ENCODE data around the gene STAT2. TPM values are rescaled to one million over a fixed set of nuclear protein-coding genes. Genes with fewer than 3 reads are reported as not detected.

Gene STAT2
- total and polyA plus RNA-seq, 2 of the 4 experiments (the other 2 are of a cell fraction) = 99.3 to 182 TPM

GRCh38 chr12:56293795-56294194 lies 66.1 kb downstream of the STAT2 start:
- H3K79me1 ChIP-seq (ENCODE audit: low read depth in 1 of 2, low read length in 2 of 2) = peaks cover 24 to 74% of the 10 kb centered on the region in 2 experiments
- intact Hi-C loops (cut with micrococcal nuclease) (no loop called here), dilution Hi-C loops (cut with HindIII; ENCODE audit: low sequenced_read_pairs, unreplicated experiment) (no loop called here), in situ Hi-C loops (cut with MboI; ENCODE audit: low sequenced_read_pairs) (no loop called here)
- no peak overlapping the region for H3K23ac ChIP-seq (ENCODE audit: low read depth, low read length)
- peaks cover 4% of the 10 kb centered on the region; the same call in 1 of the 2 replicates for H3K4me1 ChIP-seq (ENCODE audit: control insufficient read depth, insufficient read depth, low read length)
- POLR2A ChIA-PET (ENCODE audit: unreplicated experiment) = no interaction called here
- CTCF ChIA-PET = no interaction called here
- no peak overlapping the region for H3K4ac ChIP-seq (ENCODE audit: low read depth, low read length)
- H4K91ac ChIP-seq (ENCODE audit: insufficient read depth, low read depth, low read length) = no peak overlapping the region
- H2AFZ ChIP-seq (replicated peaks; ENCODE audit: low read length, poor library complexity) = no peak overlapping the region
- no peak overlapping the region for H2AK5ac ChIP-seq (ENCODE audit: low read depth, low read length)
- H4K20me1 ChIP-seq (ENCODE audit: insufficient read depth, low read length) = peaks cover 23% of the 10 kb centered on the region
- no peak overlapping the region for H2BK15ac ChIP-seq (ENCODE audit: low read depth, low read length)
- no peak overlapping the region for H3K4me3 ChIP-seq (ENCODE audit: insufficient read depth, low read depth, low read length)
- no peak for DNase-seq
- no peak overlapping the region for H4K8ac ChIP-seq (ENCODE audit: low read depth in 2 of 2, low read length in 2 of 2)
- H2BK5ac ChIP-seq (ENCODE audit: low read depth, low read length, poor library complexity, severe bottlenecking) = no peak overlapping the region
- no TSS peak for BruUV-seq (replicated peaks)
- H2BK20ac ChIP-seq (ENCODE audit: low read depth, low read length) = no peak overlapping the region
- no peak overlapping the region for H3K9ac ChIP-seq (ENCODE audit: low read depth, low read length)
- H3K9me3 ChIP-seq (ENCODE audit: control insufficient read depth, insufficient read depth, low read length) = no peaks in the 10 kb centered on the region
- WGBS, 2 experiments (ENCODE audit: extremely low coverage in 2 of 2, insufficient read length in 1 of 2) = 97% methylated on average over 4 of the region's 5 CpGs; no CpG with 5 or more reads in 1 of the 2 experiments
- no peak overlapping the region for H3K14ac ChIP-seq (replicated peaks; ENCODE audit: low read depth, low read length)
- no peak for TF ChIP-seq MAFK (IDR thresholded peaks at IDR 0.05; ENCODE audit: low read depth, low read length)
- TF ChIP-seq POLR2A (IDR thresholded peaks at IDR 0.05; ENCODE audit: low read depth, low read length) = no peak
- TF ChIP-seq MAZ (IDR thresholded peaks at IDR 0.05; ENCODE audit: borderline replicate concordance, low read depth, low read length) = no peak
- H3K27ac ChIP-seq (ENCODE audit: insufficient read depth, low read length) = no peak overlapping the region
- H3K36me3 ChIP-seq (ENCODE audit: control insufficient read depth, insufficient read depth, low read length) = peaks cover 19% of the 10 kb centered on the region
- H3K18ac ChIP-seq (ENCODE audit: low read depth, low read length) = no peak overlapping the region
- no peak overlapping the region for H3K4me2 ChIP-seq (ENCODE audit: low read depth, low read length)
- peaks cover 7% of the 10 kb centered on the region for H3K9me1 ChIP-seq (ENCODE audit: insufficient read depth, low read length)
- no peak overlapping the region for H3K56ac ChIP-seq (ENCODE audit: extremely low read depth, insufficient read depth, low read length)
- H4K5ac ChIP-seq (ENCODE audit: low read depth, low read length) = no peak overlapping the region
- H2BK120ac ChIP-seq (ENCODE audit: low read depth, low read length) = no peak overlapping the region
- H3K27me3 ChIP-seq (ENCODE audit: control insufficient read depth, insufficient read depth, low read length) = no peaks in the 10 kb centered on the region
- peak overlapping the region; percentile 76 for H2AK9ac ChIP-seq (replicated peaks; ENCODE audit: low read depth, low read length, poor library complexity)
- no peak for ATAC-seq (ENCODE audit: low read depth)

Small RNA genes lying within 50 kb of the gene (microRNA-seq; reads per million reads assigned to microRNA genes)
- gene RNU7-40P (ENCODE audit: insufficient read depth, insufficient read length) = not detected

Small RNA genes lying within 50 kb of the gene (small RNA-seq; reads per million reads assigned to genes)
- 0 to 3.0 (median 0.15) reads per million in 5 experiments for gene RNU7-40P

Other genes with a start within 250 kb of the STAT2 start
- gene RPL41, start 243.5 kb downstream of the STAT2 start, total RNA-seq (2012; rRNA removed) = 1,119 and 1,341 TPM in 2 replicates
- gene RPL41, start 243.5 kb downstream of the STAT2 start, polyA plus RNA-seq (2012; rRNA removed) = 8,623 and 9,394 TPM in 2 replicates
- 3.3 and 3.6 TPM in 2 replicates for gene ZC3H10, start 241.8 kb downstream of the STAT2 start, total RNA-seq (2012; rRNA removed)
- gene ZC3H10, start 241.8 kb downstream of the STAT2 start, polyA plus RNA-seq (2012; rRNA removed) = 1.1 and 1.5 TPM in 2 replicates
- 137 and 150 TPM in 2 replicates for gene ESYT1, start 231.8 kb downstream of the STAT2 start, total RNA-seq (2012; rRNA removed)
- gene ESYT1, start 231.8 kb downstream of the STAT2 start, polyA plus RNA-seq (2012; rRNA removed) = 153 and 157 TPM in 2 replicates
- 78.3 and 90.0 TPM in 2 replicates for gene MYL6B, start 207.5 kb downstream of the STAT2 start, total RNA-seq (2012; rRNA removed)
- gene MYL6B, start 207.5 kb downstream of the STAT2 start, polyA plus RNA-seq (2012; rRNA removed) = 112 and 117 TPM in 2 replicates
- 4,816 and 6,155 TPM in 2 replicates for gene MYL6, start 201.7 kb downstream of the STAT2 start, total RNA-seq (2012; rRNA removed)
- 6,979 and 8,569 TPM in 2 replicates for gene MYL6, start 201.7 kb downstream of the STAT2 start, polyA plus RNA-seq (2012; rRNA removed)
- 41.4 and 42.3 TPM in 2 replicates for gene SMARCC2, start 170.6 kb downstream of the STAT2 start, total RNA-seq (2012; rRNA removed)
- 43.8 and 44.3 TPM in 2 replicates for gene SMARCC2, start 170.6 kb downstream of the STAT2 start, polyA plus RNA-seq (2012; rRNA removed)
- gene RNF41, start 138.2 kb downstream of the STAT2 start, total RNA-seq (2012; rRNA removed) = 191 and 272 TPM in 2 replicates
- 112 and 125 TPM in 2 replicates for gene RNF41, start 138.2 kb downstream of the STAT2 start, polyA plus RNA-seq (2012; rRNA removed)
- 29.2 and 31.4 TPM in 2 replicates for gene NABP2, start 135.8 kb downstream of the STAT2 start, total RNA-seq (2012; rRNA removed)
- gene NABP2, start 135.8 kb downstream of the STAT2 start, polyA plus RNA-seq (2012; rRNA removed) = 37.4 and 42.5 TPM in 2 replicates
- gene SLC39A5, start 130.1 kb downstream of the STAT2 start, total RNA-seq (2012; rRNA removed) = not detected in 2 replicates
- not detected in 2 replicates for gene SLC39A5, start 130.1 kb downstream of the STAT2 start, polyA plus RNA-seq (2012; rRNA removed)
- 15.4 and 16.1 TPM in 2 replicates for gene ANKRD52, start 101.7 kb downstream of the STAT2 start, total RNA-seq (2012; rRNA removed)
- gene ANKRD52, start 101.7 kb downstream of the STAT2 start, polyA plus RNA-seq (2012; rRNA removed) = 35.9 and 36.2 TPM in 2 replicates
- 4.7 TPM in 2 replicates for gene COQ10A, start 93.2 kb downstream of the STAT2 start, total RNA-seq (2012; rRNA removed)
- 10.2 and 10.8 TPM in 2 replicates for gene COQ10A, start 93.2 kb downstream of the STAT2 start, polyA plus RNA-seq (2012; rRNA removed)
- 90.5 and 139 TPM in 2 replicates for gene CS, start 59.8 kb downstream of the STAT2 start, total RNA-seq (2012; rRNA removed)
- gene CS, start 59.8 kb downstream of the STAT2 start, polyA plus RNA-seq (2012; rRNA removed) = 120 and 146 TPM in 2 replicates
- gene CNPY2, start 44.1 kb downstream of the STAT2 start, total RNA-seq (2012; rRNA removed) = 65.2 and 76.7 TPM in 2 replicates
- 175 and 177 TPM in 2 replicates for gene CNPY2, start 44.1 kb downstream of the STAT2 start, polyA plus RNA-seq (2012; rRNA removed)
- gene PAN2, start 26.1 kb downstream of the STAT2 start, total RNA-seq (2012; rRNA removed) = 7.5 and 9.7 TPM in 2 replicates
- gene PAN2, start 26.1 kb downstream of the STAT2 start, polyA plus RNA-seq (2012; rRNA removed) = 16.6 and 20.2 TPM in 2 replicates
- not detected in 2 replicates for gene IL23A, start 21.2 kb downstream of the STAT2 start, total RNA-seq (2012; rRNA removed)
- 0.17 and 0.55 TPM in 2 replicates for gene IL23A, start 21.2 kb downstream of the STAT2 start, polyA plus RNA-seq (2012; rRNA removed)
- gene APOF, start 2.8 kb upstream of the STAT2 start, total RNA-seq (2012; rRNA removed) = not detected in 2 replicates
- not detected in 2 replicates for gene APOF, start 2.8 kb upstream of the STAT2 start, polyA plus RNA-seq (2012; rRNA removed)
- 9.4 and 10.4 TPM in 2 replicates for gene TIMELESS, start 89.3 kb upstream of the STAT2 start, total RNA-seq (2012; rRNA removed)
- gene TIMELESS, start 89.3 kb upstream of the STAT2 start, polyA plus RNA-seq (2012; rRNA removed) = 6.0 and 7.3 TPM in 2 replicates
- not detected in 2 replicates for gene MIP, start 94.5 kb upstream of the STAT2 start, total RNA-seq (2012; rRNA removed)
- not detected in 2 replicates for gene MIP, start 94.5 kb upstream of the STAT2 start, polyA plus RNA-seq (2012; rRNA removed)
- 1.4 and 1.8 TPM in 2 replicates for gene SPRYD4, start 108.5 kb upstream of the STAT2 start, total RNA-seq (2012; rRNA removed)
- 1.7 TPM in 2 replicates for gene SPRYD4, start 108.5 kb upstream of the STAT2 start, polyA plus RNA-seq (2012; rRNA removed)
- gene GLS2, start 128.1 kb upstream of the STAT2 start, total RNA-seq (2012; rRNA removed) = under 0.01 and 0.36 TPM in 2 replicates
- 0.21 and 0.40 TPM in 2 replicates for gene GLS2, start 128.1 kb upstream of the STAT2 start, polyA plus RNA-seq (2012; rRNA removed)
- gene RBMS2, start 161.7 kb upstream of the STAT2 start, total RNA-seq (2012; rRNA removed) = 28.3 and 38.0 TPM in 2 replicates
- gene RBMS2, start 161.7 kb upstream of the STAT2 start, polyA plus RNA-seq (2012; rRNA removed) = 41.9 and 43.6 TPM in 2 replicates

All from IMR-90 (cell line).